ENCODE measurements around the gene CCDC9B.
A peak's percentile ranks its signal among the peaks of the same experiment; 100 is the strongest.

GRCh38 chr15:40340740-40341400 is at the start of gene CCDC9B:
- peak; percentile 57 to 75 (median 72) for TF ChIP-seq POLR2AphosphoS5 (IDR thresholded peaks at IDR 0.05)
- TF ChIP-seq CTCF (IDR thresholded peaks at IDR 0.05 in 8 of 11, conservative IDR thresholded peaks at IDR 0.05 in 3 of 11) = no peak
- no peak for TF ChIP-seq POLR2A (IDR thresholded peaks at IDR 0.05)

Measured in spleen (tissue), 7 donors.